Activated CD8-positive, alpha-beta memory T cell treated with anti-CD3 and anti-CD28 coated beads for 24 hours (primary cell): Measurements from ENCODE around the gene CHMP4A.

Experiments used
- DNase-seq: peaks from one replicate; pipeline ENCODE4 v3.0.0-alpha.2; 2020

CHMP4A gene

GRCh38 chr14:24177041-24177825, 36.1 kb downstream of the CHMP4A start:
- no peak for DNase-seq

- DNase-seq, result no peak
Observed at GRCh38 chr14:24176599-24176998, 36.7 kb downstream of the CHMP4A start.

DNA sequence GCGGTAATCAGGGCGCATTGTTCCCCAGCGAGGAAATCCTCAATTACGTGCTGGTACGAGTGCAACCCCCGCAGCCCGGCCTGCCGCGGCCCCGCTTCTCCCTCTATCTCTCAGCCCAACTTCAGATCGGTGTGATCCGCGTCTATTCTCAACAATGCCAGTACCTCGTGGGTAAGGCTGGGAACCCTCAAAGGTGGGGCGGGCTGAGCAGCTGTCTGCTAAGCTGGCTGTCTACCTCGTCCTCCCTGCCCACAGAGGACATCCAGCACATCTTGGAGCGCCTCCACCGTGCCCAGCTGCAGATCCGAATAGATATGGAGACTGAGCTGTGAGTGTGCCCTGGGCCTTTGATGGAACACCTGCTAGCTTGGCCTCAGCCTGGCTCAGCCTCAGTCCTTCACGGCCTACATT, 40.4 kb downstream of the CHMP4A start:
- DNase-seq, result no peak

GRCh38 chr14:24172261-24172860, 40.9 kb downstream of the CHMP4A start:
- no peak for DNase-seq

DNA sequence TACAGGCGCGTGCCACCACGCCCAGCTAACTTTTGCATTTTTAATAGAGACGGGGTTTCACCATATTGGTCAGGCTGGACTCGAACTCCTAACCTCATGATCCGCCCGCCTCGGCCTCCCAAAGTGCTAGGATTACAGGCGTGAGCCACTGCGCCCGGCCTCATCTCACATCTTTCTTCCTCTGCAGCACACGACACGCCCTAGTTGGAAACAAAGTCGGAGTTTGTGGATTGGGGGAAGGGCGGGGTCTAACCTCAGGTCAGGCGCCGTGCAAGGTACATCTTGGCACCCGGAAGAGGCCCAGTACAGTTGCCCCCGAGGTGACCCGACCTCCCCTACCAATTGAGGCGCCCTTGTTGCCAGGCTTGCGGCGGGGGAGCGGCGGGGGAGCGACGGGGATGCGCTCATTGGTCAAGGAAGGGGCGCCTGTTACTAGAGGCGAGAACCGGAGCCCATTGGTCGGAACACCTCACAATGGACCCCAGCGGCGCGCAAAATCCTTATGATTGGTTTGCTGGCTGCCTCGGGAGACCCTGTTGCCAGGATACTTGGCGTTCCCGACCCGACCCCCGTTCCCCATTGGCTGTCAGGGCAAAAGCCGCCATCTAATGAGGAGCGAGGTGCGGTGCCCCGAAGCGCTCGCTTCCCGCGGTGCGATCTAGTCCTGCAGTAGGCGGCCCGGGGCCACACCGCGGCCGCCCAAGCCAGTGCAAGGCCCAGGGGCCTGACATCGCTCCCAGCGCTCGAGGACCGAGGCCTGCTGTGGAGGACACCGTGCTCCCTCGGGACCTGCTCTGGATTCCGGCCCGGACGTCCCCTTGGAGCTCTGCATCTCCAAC, 41.6 kb downstream of the CHMP4A start, which contains the start of gene REC8:
TSS of gene REC8 (plus strand) at position 659 of the 839 bp plus-strand sequence. CDS start 473 bp downstream, outside the sequence.
- DNase-seq, result peak; percentile 87

DNA sequence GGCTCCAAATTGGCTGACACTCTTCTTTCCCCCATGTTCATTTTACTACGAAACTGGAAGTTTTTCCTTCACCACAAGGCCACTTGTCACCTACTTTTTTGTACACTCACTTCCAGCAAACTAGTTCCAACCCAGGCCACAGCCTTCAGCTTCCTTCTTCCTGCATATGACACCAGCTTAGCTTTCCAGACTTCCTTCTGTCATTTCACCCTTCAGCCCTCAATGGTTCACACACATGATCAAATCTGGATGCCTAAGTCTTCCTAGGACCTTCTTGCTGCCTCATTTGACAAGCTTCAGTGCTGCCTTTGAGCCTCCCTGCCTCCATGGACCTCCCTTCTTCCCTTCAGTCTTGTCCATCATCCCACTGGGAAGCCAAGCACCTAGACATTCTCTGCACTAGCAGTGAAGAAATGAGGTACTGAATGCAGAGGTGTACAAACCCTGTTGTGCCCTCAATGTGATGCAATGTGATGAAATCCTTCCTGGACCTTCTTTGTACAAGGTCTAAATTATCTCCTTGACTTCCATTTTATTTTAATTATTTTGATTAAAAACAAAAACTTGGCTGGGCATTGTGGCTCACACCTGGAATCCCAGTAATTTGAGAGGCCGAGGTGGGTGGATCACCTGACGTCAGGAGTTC, 45.7 kb downstream of the CHMP4A start:
- DNase-seq, result no peak

DNA sequence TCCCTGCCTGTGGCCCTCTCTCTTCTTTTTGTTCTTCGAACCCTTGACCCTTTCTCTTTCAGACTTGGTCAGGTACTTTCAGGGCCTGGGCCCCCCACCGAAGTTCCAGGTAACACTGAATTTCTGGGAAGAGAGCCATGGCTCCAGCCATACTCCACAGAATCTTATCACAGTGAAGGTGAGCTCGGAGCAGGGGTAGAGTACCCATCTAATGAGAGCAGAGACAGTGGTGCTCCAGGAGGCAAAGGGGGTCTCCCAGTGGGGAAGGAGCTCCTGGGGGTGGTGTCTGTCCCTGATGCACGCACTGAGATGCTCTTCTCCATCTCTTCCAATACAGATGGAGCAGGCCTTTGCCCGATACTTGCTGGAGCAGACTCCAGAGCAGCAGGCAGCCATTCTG, 47.5 kb downstream of the CHMP4A start:
- no peak for DNase-seq

- DNase-seq, result no peak
Observed at GRCh38 chr14:24164518-24164991, 48.7 kb downstream of the CHMP4A start.

DNA sequence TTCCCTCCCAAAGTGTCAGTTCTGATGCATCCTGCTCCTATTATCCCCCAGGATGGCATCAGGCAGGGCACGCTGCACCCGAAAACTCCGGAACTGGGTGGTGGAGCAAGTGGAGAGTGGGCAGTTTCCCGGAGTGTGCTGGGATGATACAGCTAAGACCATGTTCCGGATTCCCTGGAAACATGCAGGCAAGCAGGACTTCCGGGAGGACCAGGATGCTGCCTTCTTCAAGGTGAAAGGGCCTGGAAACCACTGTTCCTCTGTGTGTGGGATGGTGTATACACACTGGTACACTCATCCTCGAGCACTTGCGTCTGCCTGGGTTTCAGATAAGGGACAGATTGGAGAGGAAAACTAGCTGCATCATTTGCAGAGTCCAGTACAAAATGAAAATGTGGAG, 51.2 kb downstream of the CHMP4A start:
- DNase-seq, result no peak

GRCh38 chr14:24160850-24161804, 52.2 kb downstream of the CHMP4A start, which contains the start of gene IRF9:
IRF9 (plus strand) TSS chr14:24161265; CDS start chr14:24162145, 880 bp downstream.
- DNase-seq, result peak; percentile 100

- no peak for DNase-seq
Observed at GRCh38 chr14:24160499-24160849, 52.8 kb downstream of the CHMP4A start.

- DNase-seq, result no peak
Observed at GRCh38 chr14:24159777-24160498, 53.4 kb downstream of the CHMP4A start.
